Neural cell (in vitro differentiated cells): ENCODE measurements around the gene COL4A1. TPM values are rescaled to one million over a fixed set of nuclear protein-coding genes. Genes with fewer than 3 reads are reported as not detected.

Experiments
- H2AFZ ChIP-seq: fragments of 200-600, 300-800 bp; sonication (generic), shearing (Covaris generic); 2 replicates; pipeline ENCODE4 v1.6.0; 2014; ENCODE audit warnings: low read depth, mild to moderate bottlenecking, antibody characterized with exemption, low read length, moderate library complexity
- H3F3A ChIP-seq: fragments of 200-600 bp; shearing (Covaris generic); 2 replicates; pipeline ENCODE4 v1.6.1; 2016; ENCODE audit warnings: mild to moderate bottlenecking, moderate library complexity, mixed read lengths, antibody characterized with exemption, low read length; ENCODE audit not compliant: insufficient read depth, poor library complexity, severe bottlenecking
- H3K27ac ChIP-seq: fragments of 200-600, 300-800 bp; sonication (generic), shearing (Covaris generic); 2 replicates; pipeline ENCODE4 v1.5.1; 2014; ENCODE audit warnings: mild to moderate bottlenecking, low read length, moderate library complexity
- H3K27me3 ChIP-seq: fragments of 300-800, 200-600 bp; sonication (generic), shearing (Covaris generic); 2 replicates; pipeline ENCODE4 v1.6.0; 2014; ENCODE audit warnings: mild to moderate bottlenecking, low read depth, low read length, moderate library complexity; ENCODE audit not compliant: insufficient read depth
- H3K36me3 ChIP-seq: fragments of 300-800, 200-600 bp; sonication (generic), shearing (Covaris generic); 2 replicates; pipeline ENCODE4 v1.5.1; 2014; ENCODE audit warnings: mild to moderate bottlenecking, antibody characterized with exemption, low read length, moderate library complexity; ENCODE audit not compliant: insufficient read depth
- H3K4me2 ChIP-seq: fragments of 300-800, 200-600 bp; sonication (generic), shearing (Covaris generic); 2 replicates; pipeline ENCODE4 v1.6.0; 2014; ENCODE audit warnings: mild to moderate bottlenecking, low read length
- H3K4me3 ChIP-seq: fragments of 300-800, 200-600 bp; sonication (generic), shearing (Covaris generic); 2 replicates; pipeline ENCODE4 v1.5.1; 2014; ENCODE audit warnings: mild to moderate bottlenecking, low read length, moderate library complexity
- H3K79me2 ChIP-seq: fragments of 200-600 bp; shearing (Covaris generic); replicated peaks from 2 replicates; pipeline ENCODE4 v1.6.0; 2014; ENCODE audit warnings: mild to moderate bottlenecking, low read length, moderate library complexity; ENCODE audit not compliant: insufficient read depth
- H3K9ac ChIP-seq: fragments of 300-800, 200-600 bp; sonication (generic), shearing (Covaris generic); 2 replicates; pipeline ENCODE4 v1.6.1; 2016; ENCODE audit warnings: mild to moderate bottlenecking, low read length, mixed read lengths
- H3K9me2 ChIP-seq: fragments of 200-600 bp; shearing (Covaris generic); 2 replicates; pipeline ENCODE4 v1.6.1; 2016; ENCODE audit warnings: mild to moderate bottlenecking, low read length, mixed read lengths; ENCODE audit not compliant: insufficient read depth
- H3K9me3 ChIP-seq: fragments of 200-600, 300-800 bp; sonication (generic), shearing (Covaris generic); 2 replicates; pipeline ENCODE4 v1.6.1; 2016; ENCODE audit warnings: mild to moderate bottlenecking, mixed run types, low read length, moderate library complexity, mixed read lengths
- H4K20me1 ChIP-seq: fragments of 200-600 bp; shearing (Covaris generic); 2 replicates; pipeline ENCODE4 v1.6.1; 2016; ENCODE audit warnings: mild to moderate bottlenecking, mixed run types; ENCODE audit not compliant: insufficient read depth
- EP300 ChIP-seq: fragments of 450-650 bp; conservative IDR thresholded peaks from 2 replicates; pipeline ENCODE4 v1.6.1; 2014; ENCODE audit warnings: antibody characterized with exemption, mild to moderate bottlenecking, moderate library complexity; ENCODE audit not compliant: poor library complexity, severe bottlenecking
- EZH2 ChIP-seq: fragments of 200-600, 300-800 bp; shearing (Covaris generic), sonication (generic); IDR thresholded peaks from 2 replicates; pipeline ENCODE4 v1.6.1; 2014; ENCODE audit warnings: antibody characterized with exemption, low read length, borderline replicate concordance, mild to moderate bottlenecking; ENCODE audit not compliant: insufficient read depth, poor library complexity, severe bottlenecking
- MXI1 ChIP-seq: fragments of 450-650 bp; conservative IDR thresholded peaks from 2 replicates; pipeline ENCODE4 v1.6.1; 2014; ENCODE audit warnings: antibody characterized with exemption, mild to moderate bottlenecking; ENCODE audit not compliant: poor library complexity, severe bottlenecking
- POLR2AphosphoS5 ChIP-seq: IDR thresholded peaks from 2 replicates; pipeline ENCODE4 v1.6.1; 2012
- RAD21 ChIP-seq: fragments of 450-650 bp; conservative IDR thresholded peaks from 2 replicates; pipeline ENCODE4 v1.6.1; 2014; ENCODE audit warnings: antibody characterized with exemption, mild to moderate bottlenecking, moderate library complexity
- REST ChIP-seq: IDR thresholded peaks from 2 replicates; pipeline ENCODE4 v1.6.1; 2012; ENCODE audit warnings: borderline replicate concordance
- SMC3 ChIP-seq: fragments of 450-650 bp; conservative IDR thresholded peaks from 2 replicates; pipeline ENCODE4 v1.6.1; 2014; ENCODE audit warnings: antibody characterized with exemption, mild to moderate bottlenecking, moderate library complexity; ENCODE audit not compliant: poor library complexity
- TAF1 ChIP-seq: IDR thresholded peaks from 2 replicates; pipeline ENCODE4 v1.6.1; 2012; ENCODE audit warnings: low read depth
- polyA plus RNA-seq: library from polyadenylated mRNA; depleted of rRNA; stranded (reverse); fragments of >200 nt; gene quantifications from 2 replicates; pipeline ENCODE4 v1.2.3, GENCODE V29; 2014
- TF ChIP-seq, protein P1 (sequence below): fragments of 450-650 bp; IDR thresholded peaks from 2 replicates; pipeline ENCODE4 v1.5.1; 2014; ENCODE audit warnings: antibody characterized with exemption, mild to moderate bottlenecking, moderate library complexity; ENCODE audit not compliant: poor library complexity, severe bottlenecking

The COL4A1 gene
- polyA plus RNA-seq, 1 donor from 2014 or later = 13.1 TPM

GRCh38 chr13:110266431-110266809 lies 40.5 kb downstream of the COL4A1 start:
- H3K79me2 ChIP-seq = no peaks in the 10 kb centered on the region
- H3K36me3 ChIP-seq = no peaks in the 10 kb centered on the region
- no peak overlapping the region for H3K4me2 ChIP-seq

GRCh38 chr13:110265682-110266430 lies 41.1 kb downstream of the COL4A1 start:
- Histone ChIP-seq H4K20me1 (no peaks in the 10 kb centered on the region), H2AFZ (no peak overlapping the region), H3K36me3 (no peaks in the 10 kb centered on the region), H3F3A (no peaks in the 10 kb centered on the region), H3K9me2 (no peaks in the 10 kb centered on the region), H3K9me3 (no peaks in the 10 kb centered on the region), H3K4me3 (no peak overlapping the region), H3K79me2 (no peaks in the 10 kb centered on the region), H3K9ac (no peak overlapping the region), H3K27ac (no peak overlapping the region), H3K27me3 (no peaks in the 10 kb centered on the region), H3K4me2 (no peak overlapping the region)
- TF ChIP-seq EZH2 = no peak
- no peak for TF ChIP-seq SMC3
- no peak for TF ChIP-seq TAF1
- TF ChIP-seq RAD21 = no peak
- TF ChIP-seq REST = no peak
- TF ChIP-seq MXI1 = no peak
- no peak for TF ChIP-seq POLR2AphosphoS5
- no peak for TF ChIP-seq EP300

More at GRCh38 chr13:110266431-110266809, 40.5 kb downstream of the COL4A1 start:
- Histone ChIP-seq H3K4me3 (no peak overlapping the region), H3K9ac (no peak overlapping the region), H3K27me3 (no peaks in the 10 kb centered on the region), H3K9me3 (no peaks in the 10 kb centered on the region), H2AFZ (no peak overlapping the region), H3F3A (no peaks in the 10 kb centered on the region), H3K9me2 (no peaks in the 10 kb centered on the region), H3K27ac (no peak overlapping the region), H4K20me1 (no peaks in the 10 kb centered on the region)
- TF ChIP-seq MXI1 (no peak), POLR2AphosphoS5 (no peak), SMC3 (no peak), RAD21 (no peak), REST (no peak), TAF1 (no peak), EZH2 (no peak)
- TF ChIP-seq, protein P1, sequence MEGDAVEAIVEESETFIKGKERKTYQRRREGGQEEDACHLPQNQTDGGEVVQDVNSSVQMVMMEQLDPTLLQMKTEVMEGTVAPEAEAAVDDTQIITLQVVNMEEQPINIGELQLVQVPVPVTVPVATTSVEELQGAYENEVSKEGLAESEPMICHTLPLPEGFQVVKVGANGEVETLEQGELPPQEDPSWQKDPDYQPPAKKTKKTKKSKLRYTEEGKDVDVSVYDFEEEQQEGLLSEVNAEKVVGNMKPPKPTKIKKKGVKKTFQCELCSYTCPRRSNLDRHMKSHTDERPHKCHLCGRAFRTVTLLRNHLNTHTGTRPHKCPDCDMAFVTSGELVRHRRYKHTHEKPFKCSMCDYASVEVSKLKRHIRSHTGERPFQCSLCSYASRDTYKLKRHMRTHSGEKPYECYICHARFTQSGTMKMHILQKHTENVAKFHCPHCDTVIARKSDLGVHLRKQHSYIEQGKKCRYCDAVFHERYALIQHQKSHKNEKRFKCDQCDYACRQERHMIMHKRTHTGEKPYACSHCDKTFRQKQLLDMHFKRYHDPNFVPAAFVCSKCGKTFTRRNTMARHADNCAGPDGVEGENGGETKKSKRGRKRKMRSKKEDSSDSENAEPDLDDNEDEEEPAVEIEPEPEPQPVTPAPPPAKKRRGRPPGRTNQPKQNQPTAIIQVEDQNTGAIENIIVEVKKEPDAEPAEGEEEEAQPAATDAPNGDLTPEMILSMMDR = no peak
